Superior temporal gyrus (tissue), 1 donor: ENCODE results near the gene MYL3.

Experiments used
- DNase-seq: peaks from one replicate; pipeline ENCODE4 v3.0.0-alpha.2; 2016; ENCODE audit errors: extremely low spot score

Gene MYL3

GRCh38 chr3:46865546-46865945, 2.3 kb upstream of the MYL3 start:
- no peak for DNase-seq

- DNase-seq: no peak
Measured at GRCh38 chr3:46865031-46865507, 1.8 kb upstream of the MYL3 start.

- no peak for DNase-seq
Measured at GRCh38 chr3:46864061-46864881, 1.0 kb upstream of the MYL3 start.

- DNase-seq: no peak
Measured at GRCh38 chr3:46862369-46863025, 747 bp downstream of the MYL3 start.

GRCh38 chr3:46861605-46862368, 1.5 kb downstream of the MYL3 start:
- DNase-seq: no peak

- DNase-seq: no peak
Measured at GRCh38 chr3:46860810-46861604, 2.2 kb downstream of the MYL3 start.

GRCh38 chr3:46860017-46860809, 3.0 kb downstream of the MYL3 start:
- DNase-seq: no peak

- DNase-seq: no peak
Measured at GRCh38 chr3:46859001-46859710, 4.1 kb downstream of the MYL3 start.

- DNase-seq: no peak
Measured at GRCh38 chr3:46858456-46858855, 4.8 kb downstream of the MYL3 start.

- no peak for DNase-seq
Measured at GRCh38 chr3:46857485-46858341, 5.5 kb downstream of the MYL3 start.

GRCh38 chr3:46856576-46857471, 6.4 kb downstream of the MYL3 start:
- no peak for DNase-seq

GRCh38 chr3:46854555-46854991, 8.7 kb downstream of the MYL3 start:
- no peak for DNase-seq

GRCh38 chr3:46853441-46854415, 9.5 kb downstream of the MYL3 start:
- DNase-seq: no peak

GRCh38 chr3:46852839-46853355, 10.3 kb downstream of the MYL3 start:
- no peak for DNase-seq

GRCh38 chr3:46852334-46852720, 10.9 kb downstream of the MYL3 start:
- DNase-seq: no peak
